ENCODE results near the gene DUOXA2.
A peak's percentile ranks its signal among the peaks of the same experiment; 100 is the strongest.

DUOXA2 gene

GRCh38 chr15:45110256-45110820, 3.8 kb upstream of the DUOXA2 start:
- no peak for DNase-seq (ENCODE audit: insufficient read length, low spot score)
- no peak for TF ChIP-seq POLR2A (IDR thresholded peaks at IDR 0.05; ENCODE audit: low read depth, low read length)
- no peak for TF ChIP-seq POLR2AphosphoS5 (IDR thresholded peaks at IDR 0.05; ENCODE audit: low read depth, low read length)
- TF ChIP-seq TAF1 (IDR thresholded peaks at IDR 0.05; ENCODE audit: low read depth, low read length): no peak
- no peak for TF ChIP-seq POU2F2 (IDR thresholded peaks at IDR 0.05; ENCODE audit: low read depth, low read length)
- TF ChIP-seq SPI1 (IDR thresholded peaks at IDR 0.05; ENCODE audit: low read depth, low read length): no peak
- TF ChIP-seq PAX5 (IDR thresholded peaks at IDR 0.05; ENCODE audit: insufficient read depth, low read length, severe bottlenecking): no peak
- no peak for FAIRE-seq

GRCh38 chr15:45111390-45112142, 2.6 kb upstream of the DUOXA2 start:
- FAIRE-seq: no peak

GRCh38 chr15:45112143-45112590, 2.0 kb upstream of the DUOXA2 start:
- TF ChIP-seq POU2F2 (IDR thresholded peaks at IDR 0.05; ENCODE audit: low read depth, low read length) (no peak), TAF1 (IDR thresholded peaks at IDR 0.05; ENCODE audit: low read depth, low read length) (no peak), POLR2AphosphoS5 (IDR thresholded peaks at IDR 0.05; ENCODE audit: low read depth, low read length) (no peak), SPI1 (IDR thresholded peaks at IDR 0.05; ENCODE audit: low read depth, low read length) (0 out of 2 replicates have a peak, but pooled peaks have one; percentile 2)
- DNase-seq (ENCODE audit: insufficient read length, low spot score) (no peak), FAIRE-seq (no peak)

More at GRCh38 chr15:45111390-45112142, 2.6 kb upstream of the DUOXA2 start:
- no peak for DNase-seq (ENCODE audit: insufficient read length, low spot score)
- TF ChIP-seq SPI1 (IDR thresholded peaks at IDR 0.05; ENCODE audit: low read depth, low read length): no peak
- no peak for TF ChIP-seq POU2F2 (IDR thresholded peaks at IDR 0.05; ENCODE audit: low read depth, low read length)
- TF ChIP-seq PAX5 (IDR thresholded peaks at IDR 0.05; ENCODE audit: insufficient read depth, low read length, severe bottlenecking): no peak
- no peak for TF ChIP-seq POLR2A (IDR thresholded peaks at IDR 0.05; ENCODE audit: low read depth, low read length)
- TF ChIP-seq POLR2AphosphoS5 (IDR thresholded peaks at IDR 0.05; ENCODE audit: low read depth, low read length): no peak
- no peak for TF ChIP-seq TAF1 (IDR thresholded peaks at IDR 0.05; ENCODE audit: low read depth, low read length)

- DNase-seq (ENCODE audit: insufficient read length, low spot score) (no peak), FAIRE-seq (peak; percentile 13)
- TF ChIP-seq PAX5 (IDR thresholded peaks at IDR 0.05; ENCODE audit: insufficient read depth, low read length, severe bottlenecking): no peak
- TF ChIP-seq POLR2AphosphoS5 (IDR thresholded peaks at IDR 0.05; ENCODE audit: low read depth, low read length): no peak
- TF ChIP-seq POLR2A (IDR thresholded peaks at IDR 0.05; ENCODE audit: low read depth, low read length): no peak
- TF ChIP-seq TAF1 (IDR thresholded peaks at IDR 0.05; ENCODE audit: low read depth, low read length): no peak
- no peak for TF ChIP-seq SPI1 (IDR thresholded peaks at IDR 0.05; ENCODE audit: low read depth, low read length)
- TF ChIP-seq POU2F2 (IDR thresholded peaks at IDR 0.05; ENCODE audit: low read depth, low read length): no peak
Observed at GRCh38 chr15:45112591-45113379, 1.3 kb upstream of the DUOXA2 start.

GRCh38 chr15:45113380-45113990, 641 bp upstream of the DUOXA2 start:
- DNase-seq (ENCODE audit: insufficient read length, low spot score) (no peak), FAIRE-seq (no peak)
- TF ChIP-seq PAX5 (IDR thresholded peaks at IDR 0.05; ENCODE audit: insufficient read depth, low read length, severe bottlenecking): no peak

GRCh38 chr15:45114751-45115085, 592 bp downstream of the DUOXA2 start:
- TF ChIP-seq TAF1 (IDR thresholded peaks at IDR 0.05; ENCODE audit: low read depth, low read length) (no peak), PAX5 (IDR thresholded peaks at IDR 0.05; ENCODE audit: insufficient read depth, low read length, severe bottlenecking) (no peak), POU2F2 (IDR thresholded peaks at IDR 0.05; ENCODE audit: low read depth, low read length) (no peak), SPI1 (IDR thresholded peaks at IDR 0.05; ENCODE audit: low read depth, low read length) (no peak), POLR2A (IDR thresholded peaks at IDR 0.05; ENCODE audit: low read depth, low read length) (no peak), POLR2AphosphoS5 (IDR thresholded peaks at IDR 0.05; ENCODE audit: low read depth, low read length) (no peak)
- FAIRE-seq (no peak), DNase-seq (ENCODE audit: insufficient read length, low spot score) (no peak)

- FAIRE-seq (no peak), DNase-seq (ENCODE audit: insufficient read length, low spot score) (no peak)
- TF ChIP-seq PAX5 (IDR thresholded peaks at IDR 0.05; ENCODE audit: insufficient read depth, low read length, severe bottlenecking): no peak
- TF ChIP-seq SPI1 (IDR thresholded peaks at IDR 0.05; ENCODE audit: low read depth, low read length): no peak
- no peak for TF ChIP-seq POLR2A (IDR thresholded peaks at IDR 0.05; ENCODE audit: low read depth, low read length)
Observed at GRCh38 chr15:45115312-45115820, 1.2 kb downstream of the DUOXA2 start.

- DNase-seq (ENCODE audit: insufficient read length, low spot score): no peak
- FAIRE-seq: no peak
Observed at GRCh38 chr15:45116006-45116481, 1.9 kb downstream of the DUOXA2 start.

More at GRCh38 chr15:45116006-45116481, 1.9 kb downstream of the DUOXA2 start:
- TF ChIP-seq POLR2AphosphoS5 (IDR thresholded peaks at IDR 0.05; ENCODE audit: low read depth, low read length) (no peak), PAX5 (IDR thresholded peaks at IDR 0.05; ENCODE audit: insufficient read depth, low read length, severe bottlenecking) (no peak), POLR2A (IDR thresholded peaks at IDR 0.05; ENCODE audit: low read depth, low read length) (no peak), TAF1 (IDR thresholded peaks at IDR 0.05; ENCODE audit: low read depth, low read length) (no peak), SPI1 (IDR thresholded peaks at IDR 0.05; ENCODE audit: low read depth, low read length) (no peak), POU2F2 (IDR thresholded peaks at IDR 0.05; ENCODE audit: low read depth, low read length) (no peak)

Measured in GM12891 (cell line).